Measurements from ENCODE around the gene C1orf210.

GRCh38 chr1:43238085-43238484, 47.3 kb downstream of the C1orf210 start:
- TF ChIP-seq, protein P1, sequence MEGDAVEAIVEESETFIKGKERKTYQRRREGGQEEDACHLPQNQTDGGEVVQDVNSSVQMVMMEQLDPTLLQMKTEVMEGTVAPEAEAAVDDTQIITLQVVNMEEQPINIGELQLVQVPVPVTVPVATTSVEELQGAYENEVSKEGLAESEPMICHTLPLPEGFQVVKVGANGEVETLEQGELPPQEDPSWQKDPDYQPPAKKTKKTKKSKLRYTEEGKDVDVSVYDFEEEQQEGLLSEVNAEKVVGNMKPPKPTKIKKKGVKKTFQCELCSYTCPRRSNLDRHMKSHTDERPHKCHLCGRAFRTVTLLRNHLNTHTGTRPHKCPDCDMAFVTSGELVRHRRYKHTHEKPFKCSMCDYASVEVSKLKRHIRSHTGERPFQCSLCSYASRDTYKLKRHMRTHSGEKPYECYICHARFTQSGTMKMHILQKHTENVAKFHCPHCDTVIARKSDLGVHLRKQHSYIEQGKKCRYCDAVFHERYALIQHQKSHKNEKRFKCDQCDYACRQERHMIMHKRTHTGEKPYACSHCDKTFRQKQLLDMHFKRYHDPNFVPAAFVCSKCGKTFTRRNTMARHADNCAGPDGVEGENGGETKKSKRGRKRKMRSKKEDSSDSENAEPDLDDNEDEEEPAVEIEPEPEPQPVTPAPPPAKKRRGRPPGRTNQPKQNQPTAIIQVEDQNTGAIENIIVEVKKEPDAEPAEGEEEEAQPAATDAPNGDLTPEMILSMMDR (optimal IDR thresholded peaks at IDR 0.05 in 1 of 3, IDR thresholded peaks at IDR 0.05 in 1 of 3, conservative IDR thresholded peaks at IDR 0.05 in 1 of 3; ENCODE audit: extremely low read depth in 1 of 3, insufficient read depth in 2 of 3, low read length in 3 of 3): peak; percentile 80 to 91 (median 83)
- TF ChIP-seq EZH2 (IDR thresholded peaks at IDR 0.05; ENCODE audit: low read length): no peak
